Measurements from ENCODE around the gene ZMYND8.

DNA sequence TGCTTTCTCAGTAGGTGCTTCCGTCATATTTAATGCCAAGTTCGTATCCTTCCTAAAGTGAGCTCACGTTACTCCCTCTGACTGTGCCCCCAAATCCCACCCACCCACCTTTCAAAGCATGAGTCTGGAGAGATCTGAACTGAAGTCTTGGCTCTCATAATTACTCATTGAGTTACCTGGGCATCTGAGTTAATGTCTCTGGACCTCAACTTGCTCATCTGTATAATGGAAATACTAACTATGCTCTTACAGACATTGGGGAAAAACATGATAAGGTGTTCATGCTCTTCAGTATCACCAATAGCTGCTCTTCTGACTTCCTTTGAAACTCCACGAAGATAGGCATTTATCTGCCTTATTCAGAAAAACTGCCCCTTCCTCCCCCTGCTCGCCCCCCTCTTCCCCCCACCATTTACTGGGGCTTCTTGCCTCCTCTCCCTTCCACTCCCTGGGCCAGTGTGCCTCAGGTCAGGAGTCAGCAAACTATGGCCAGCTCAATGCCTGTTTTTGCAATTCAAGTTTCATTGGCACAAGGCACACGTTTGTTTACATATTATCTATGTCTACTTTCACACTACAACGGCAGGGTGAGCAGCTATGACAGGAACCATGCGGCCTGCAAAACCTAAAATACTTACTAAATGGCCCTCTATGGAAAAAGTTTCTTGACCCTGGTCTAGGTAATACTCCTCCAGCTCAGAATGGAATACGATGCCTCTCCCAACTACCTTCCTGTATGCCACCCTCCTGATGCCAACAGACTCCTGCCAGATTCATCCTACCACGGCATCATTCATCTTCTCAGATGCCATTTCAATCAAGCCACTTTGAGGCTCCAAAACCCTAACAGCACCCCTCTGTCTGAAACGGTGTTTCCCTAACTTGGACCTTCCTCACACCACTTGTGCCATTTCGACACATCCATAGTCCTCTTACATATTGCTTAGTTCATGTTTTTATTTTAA lies 138.7 kb downstream of the ZMYND8 start:
- TF ChIP-seq, protein P1, sequence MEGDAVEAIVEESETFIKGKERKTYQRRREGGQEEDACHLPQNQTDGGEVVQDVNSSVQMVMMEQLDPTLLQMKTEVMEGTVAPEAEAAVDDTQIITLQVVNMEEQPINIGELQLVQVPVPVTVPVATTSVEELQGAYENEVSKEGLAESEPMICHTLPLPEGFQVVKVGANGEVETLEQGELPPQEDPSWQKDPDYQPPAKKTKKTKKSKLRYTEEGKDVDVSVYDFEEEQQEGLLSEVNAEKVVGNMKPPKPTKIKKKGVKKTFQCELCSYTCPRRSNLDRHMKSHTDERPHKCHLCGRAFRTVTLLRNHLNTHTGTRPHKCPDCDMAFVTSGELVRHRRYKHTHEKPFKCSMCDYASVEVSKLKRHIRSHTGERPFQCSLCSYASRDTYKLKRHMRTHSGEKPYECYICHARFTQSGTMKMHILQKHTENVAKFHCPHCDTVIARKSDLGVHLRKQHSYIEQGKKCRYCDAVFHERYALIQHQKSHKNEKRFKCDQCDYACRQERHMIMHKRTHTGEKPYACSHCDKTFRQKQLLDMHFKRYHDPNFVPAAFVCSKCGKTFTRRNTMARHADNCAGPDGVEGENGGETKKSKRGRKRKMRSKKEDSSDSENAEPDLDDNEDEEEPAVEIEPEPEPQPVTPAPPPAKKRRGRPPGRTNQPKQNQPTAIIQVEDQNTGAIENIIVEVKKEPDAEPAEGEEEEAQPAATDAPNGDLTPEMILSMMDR (IDR thresholded peaks at IDR 0.05) = no peak
- no peak for TF ChIP-seq POLR2A (IDR thresholded peaks at IDR 0.05)
- TF ChIP-seq POLR2AphosphoS5 (IDR thresholded peaks at IDR 0.05) = no peak
- TF ChIP-seq EP300 (IDR thresholded peaks at IDR 0.05) = no peak
